ENCODE data around the gene CNTN1.
"Not testable (repeated sequence)": the region's sequence is repeated elsewhere in the genome, so short reads cannot be mapped to it uniquely, and the experiment has no call there.

Gene CNTN1

DNA sequence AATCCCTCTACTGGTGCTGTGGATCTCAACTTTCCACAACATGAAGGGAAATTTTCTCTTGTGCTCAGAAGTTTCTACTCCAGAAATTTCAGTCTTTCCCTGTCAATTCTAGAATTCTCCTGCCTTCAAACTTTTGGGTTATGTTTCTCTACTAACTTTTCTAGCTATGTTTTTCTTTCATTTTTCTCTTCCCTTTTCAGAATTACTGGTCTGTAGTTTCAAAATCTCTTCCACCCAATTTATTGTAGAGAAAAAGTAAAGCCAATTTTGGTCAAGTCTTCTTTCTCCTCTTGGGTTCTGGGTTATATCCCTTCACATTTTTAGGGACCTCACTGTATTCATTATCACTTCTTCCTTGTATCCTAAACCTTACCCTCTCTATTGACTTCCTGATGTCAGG, 18.9 kb downstream of the CNTN1 start:
- no peak for DNase-seq

DNA sequence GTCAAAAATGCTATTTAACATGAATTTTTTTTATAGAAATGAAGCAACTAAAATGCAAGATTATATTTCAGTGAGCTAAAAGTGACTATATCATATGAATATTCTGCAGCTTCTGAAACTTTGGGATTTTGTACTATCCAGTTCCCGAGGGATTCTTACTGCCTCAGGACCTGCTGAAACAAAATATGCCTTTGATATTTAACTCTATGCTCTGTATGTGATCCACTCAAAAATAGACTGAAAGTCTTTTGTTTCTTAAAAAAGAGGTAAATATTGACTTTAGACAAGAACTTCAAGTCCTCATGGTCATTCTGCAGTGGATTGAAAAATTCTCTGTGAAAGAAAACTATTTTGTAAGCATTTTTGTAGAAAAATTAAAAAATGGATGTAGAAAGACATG, 22.4 kb downstream of the CNTN1 start:
- DNase-seq, result no peak

DNA sequence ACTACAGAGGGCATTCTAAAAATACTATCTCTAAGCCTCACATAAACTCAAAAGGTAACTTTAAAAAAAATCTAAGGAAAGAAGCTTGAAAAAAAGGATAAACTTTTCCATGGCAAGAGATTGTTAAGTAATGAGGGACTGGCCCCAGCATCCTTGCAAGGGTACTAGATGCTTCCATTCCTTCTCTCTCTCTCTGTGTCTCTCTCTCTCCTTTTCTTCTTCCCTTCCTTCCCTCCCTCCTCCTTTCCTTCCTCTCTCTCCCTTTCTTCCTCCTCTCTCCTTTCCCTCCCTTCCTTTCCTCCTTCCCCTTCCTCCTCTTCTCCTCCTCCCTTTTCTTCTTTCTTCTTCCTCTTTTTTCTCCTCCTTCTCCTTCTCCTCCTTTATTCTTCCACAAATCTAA, 23.8 kb downstream of the CNTN1 start:
- no peak for DNase-seq

DNA sequence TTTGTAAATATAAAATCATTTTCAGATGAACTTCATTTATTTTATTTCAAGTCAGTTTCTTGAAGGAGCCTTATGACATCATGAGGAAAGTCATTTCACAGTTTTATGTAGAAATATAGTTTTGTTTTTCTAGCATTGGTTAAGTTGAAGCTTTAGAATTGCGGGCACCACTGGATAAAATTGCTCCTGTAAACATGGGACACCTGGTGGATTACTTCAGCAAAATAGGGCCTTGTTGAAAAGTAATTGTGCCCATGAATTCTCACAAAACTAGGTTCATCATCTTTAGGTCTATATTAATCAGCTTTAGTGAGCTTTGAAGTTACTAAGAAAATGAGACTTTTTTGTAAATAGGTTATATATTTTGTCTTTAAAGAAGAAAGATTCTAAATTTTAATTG, 25.3 kb downstream of the CNTN1 start:
- no peak for DNase-seq

DNA sequence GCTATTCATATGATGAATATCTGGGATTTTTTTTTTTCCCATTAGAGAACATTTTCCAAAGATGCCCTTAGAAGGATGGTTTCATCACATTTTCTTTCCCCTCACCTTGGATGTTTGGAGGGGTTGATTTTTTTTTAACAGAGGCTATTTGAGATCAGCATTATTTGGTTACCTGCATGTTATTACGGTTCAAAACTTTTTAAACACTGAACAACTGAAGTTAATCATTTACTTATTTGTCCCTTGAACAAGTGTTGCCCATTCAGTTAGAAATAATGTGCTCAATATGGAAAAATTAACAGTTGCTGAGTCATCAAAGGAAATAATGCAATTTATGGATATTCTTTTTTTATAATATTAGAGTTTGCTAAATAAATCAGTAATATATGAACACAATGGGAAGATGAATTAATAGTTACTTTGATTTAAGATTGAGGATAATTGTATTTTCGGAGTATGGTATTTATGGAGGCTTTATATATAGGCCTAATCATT, 26.7 kb downstream of the CNTN1 start:
- DNase-seq, result no peak

DNA sequence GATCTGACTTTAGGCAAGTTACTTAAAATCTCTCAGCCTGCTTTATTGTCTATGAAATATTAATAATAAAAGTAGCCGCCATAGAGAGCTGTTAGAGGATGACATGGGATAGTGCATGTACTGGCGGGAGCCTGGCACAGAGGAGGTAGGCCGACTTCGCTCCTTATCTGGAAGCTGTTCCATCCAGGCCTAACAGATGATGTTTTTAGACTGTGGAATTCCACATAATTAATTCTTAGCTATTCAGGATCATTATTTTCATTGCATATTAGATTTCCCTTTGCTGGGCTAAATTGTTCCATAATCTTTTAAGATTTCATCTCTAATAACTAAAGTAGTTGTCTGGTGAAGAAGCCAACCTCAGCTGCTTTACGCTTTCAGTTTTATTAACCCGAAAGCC, 30.8 kb downstream of the CNTN1 start:
- DNase-seq, result no peak

DNA sequence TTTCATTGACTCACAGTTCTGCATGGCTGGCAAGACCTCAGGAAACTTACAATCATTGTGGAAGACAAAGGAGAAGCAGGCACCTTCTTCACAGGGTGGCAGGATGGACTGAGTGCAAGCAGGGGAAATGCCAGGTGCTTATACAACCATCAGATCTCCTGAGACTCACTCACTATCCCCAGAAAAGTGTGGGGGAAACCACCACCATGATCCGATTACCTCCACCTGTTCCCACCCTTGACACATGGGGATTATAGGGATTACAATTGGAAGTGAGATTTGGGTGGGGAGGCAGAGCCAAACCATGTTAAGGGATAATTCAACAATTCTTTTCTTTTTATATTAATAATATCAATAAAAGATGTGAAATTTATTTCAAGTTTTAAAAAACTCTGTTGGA, 34.1 kb downstream of the CNTN1 start:
- no peak for DNase-seq

DNA sequence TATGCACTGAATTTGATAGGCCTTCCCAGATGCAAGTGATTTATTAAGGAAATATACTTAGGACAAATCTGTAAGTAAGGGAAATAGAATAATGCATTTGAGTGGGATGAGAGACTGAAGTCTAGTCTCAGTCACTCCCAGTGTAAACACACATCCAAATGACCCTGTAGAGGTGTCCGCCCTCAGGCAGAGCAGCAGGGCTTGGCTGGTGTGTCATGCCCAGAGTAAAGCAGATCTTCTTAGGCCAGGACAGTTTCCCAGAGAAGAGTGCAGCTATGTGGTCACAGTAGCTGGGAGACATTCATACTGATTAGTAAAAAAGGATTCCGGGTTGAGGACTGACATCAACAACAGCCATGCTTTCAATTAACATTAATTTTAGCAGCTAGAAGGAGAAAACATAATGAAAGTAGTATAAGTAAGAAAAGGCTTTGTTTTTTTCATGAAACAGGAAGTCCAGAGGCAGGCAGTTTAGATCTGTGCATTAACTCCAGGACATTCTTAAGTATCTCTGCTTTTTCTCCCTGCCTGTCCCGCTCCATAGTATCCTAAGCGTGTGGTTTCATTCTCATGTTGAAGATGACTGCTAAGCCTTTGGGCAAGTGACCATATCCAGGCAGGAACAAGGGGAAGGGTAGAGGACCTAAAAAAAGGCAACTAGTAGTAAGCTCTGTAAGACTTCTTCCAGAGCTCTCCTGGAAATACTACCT, 35.7 kb downstream of the CNTN1 start:
- no peak for DNase-seq

DNA sequence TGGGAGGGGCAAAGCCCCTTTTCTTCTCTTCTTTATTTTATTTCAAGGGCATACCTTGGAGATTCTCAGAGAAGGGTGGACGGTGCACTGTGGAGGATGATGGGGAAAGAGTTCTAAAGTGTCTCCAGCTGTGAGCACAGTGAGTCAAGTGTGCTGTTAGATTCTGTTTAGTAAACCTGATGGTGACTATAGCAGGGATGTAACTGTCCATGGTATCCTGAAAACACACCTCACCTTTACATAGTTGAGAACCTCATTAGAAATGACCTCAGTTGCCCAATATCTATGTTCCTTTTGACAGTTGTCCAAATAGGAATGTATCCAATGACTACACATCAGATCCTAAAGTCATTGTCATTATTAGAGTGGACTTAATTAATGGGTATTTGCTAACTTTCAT, 38.0 kb downstream of the CNTN1 start:
- no peak for DNase-seq

DNA sequence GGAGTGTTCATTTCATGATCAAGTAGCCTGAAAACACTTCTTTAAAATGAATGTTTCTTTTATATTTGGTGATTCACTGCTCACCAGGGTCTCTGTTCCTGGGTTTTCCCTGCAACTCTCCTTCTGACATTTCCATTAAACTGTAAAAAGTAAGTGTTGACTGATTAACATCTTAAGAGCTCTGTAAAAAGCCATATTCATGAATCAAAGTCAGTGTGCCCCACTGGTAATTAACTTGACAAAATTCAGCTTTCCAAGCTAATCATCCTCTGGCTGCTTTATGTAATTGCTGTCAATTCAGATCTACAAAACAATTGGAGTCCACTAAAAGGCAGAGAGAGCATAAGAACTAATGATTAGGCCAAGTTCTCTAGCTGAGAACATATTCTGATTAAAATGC, 41.6 kb downstream of the CNTN1 start:
- no peak for DNase-seq

DNA sequence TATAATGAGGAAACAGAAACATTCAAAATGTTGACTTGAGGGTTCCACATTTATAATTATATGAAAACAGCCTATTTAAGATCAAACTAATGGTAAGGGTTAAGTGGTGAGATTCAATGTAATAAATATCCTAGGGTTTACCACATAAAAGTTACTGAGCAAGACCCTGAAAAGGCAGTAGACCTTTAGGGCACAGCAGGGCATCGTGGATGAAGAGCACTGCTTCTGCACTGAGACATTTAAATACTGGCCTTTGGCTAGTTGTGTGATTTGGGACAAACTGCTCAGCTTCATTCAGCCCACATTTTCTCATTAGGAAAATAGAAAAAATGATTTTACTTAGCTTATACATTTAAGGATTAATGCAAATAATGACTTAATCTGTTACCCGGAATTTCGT, 42.0 kb downstream of the CNTN1 start:
- DNase-seq, result no peak

DNA sequence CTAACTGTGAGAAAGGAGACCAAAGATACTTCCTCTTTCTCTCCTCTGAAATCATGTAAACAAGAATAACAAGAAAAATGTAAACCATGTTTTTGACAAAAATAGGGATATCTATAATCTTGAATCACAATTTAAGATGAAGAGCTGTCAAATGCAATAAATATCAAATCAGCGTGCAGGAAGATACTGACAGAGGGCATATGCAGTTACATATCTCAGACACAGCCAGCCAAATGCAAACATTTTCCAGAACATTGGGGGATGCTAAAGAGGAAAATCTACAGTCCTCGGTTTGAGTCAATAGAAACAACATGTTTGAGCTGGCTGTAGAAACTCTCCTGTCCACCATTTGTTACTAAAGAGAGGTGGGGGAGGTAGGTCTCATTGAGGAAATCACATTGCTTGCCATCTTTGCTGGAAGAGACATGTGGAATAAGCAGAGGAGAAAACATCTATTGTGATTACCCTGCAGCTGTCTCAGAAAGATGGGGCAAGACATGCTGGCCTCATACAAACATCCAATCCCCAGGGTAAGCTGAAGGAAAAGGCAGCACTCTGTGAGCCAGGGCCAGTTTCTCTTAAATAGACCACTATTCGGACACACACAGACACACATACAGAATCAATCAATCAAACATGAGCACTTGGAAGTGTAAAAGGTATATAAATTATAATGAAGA, 43.5 kb downstream of the CNTN1 start:
- DNase-seq, result no peak

DNA sequence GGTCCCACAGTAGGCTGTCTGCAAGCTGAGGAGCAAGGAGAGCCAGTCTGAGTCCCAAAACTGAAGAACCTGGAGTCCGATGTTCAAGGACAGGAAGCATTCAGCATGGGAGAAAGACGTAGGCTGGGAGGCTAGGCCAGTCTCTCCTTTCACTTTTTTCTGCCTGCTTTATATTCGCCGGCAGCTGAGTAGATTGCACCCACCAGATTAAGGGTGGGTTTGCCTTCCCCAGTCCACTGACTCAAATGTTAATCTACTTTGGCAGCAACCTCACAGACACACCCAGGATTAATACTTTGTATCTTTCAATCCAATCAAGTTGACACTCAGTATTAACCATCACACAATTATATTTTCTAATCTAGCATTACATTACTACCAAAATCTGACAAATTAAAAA, 45.2 kb downstream of the CNTN1 start:
- not testable (repeated sequence) for DNase-seq

DNA sequence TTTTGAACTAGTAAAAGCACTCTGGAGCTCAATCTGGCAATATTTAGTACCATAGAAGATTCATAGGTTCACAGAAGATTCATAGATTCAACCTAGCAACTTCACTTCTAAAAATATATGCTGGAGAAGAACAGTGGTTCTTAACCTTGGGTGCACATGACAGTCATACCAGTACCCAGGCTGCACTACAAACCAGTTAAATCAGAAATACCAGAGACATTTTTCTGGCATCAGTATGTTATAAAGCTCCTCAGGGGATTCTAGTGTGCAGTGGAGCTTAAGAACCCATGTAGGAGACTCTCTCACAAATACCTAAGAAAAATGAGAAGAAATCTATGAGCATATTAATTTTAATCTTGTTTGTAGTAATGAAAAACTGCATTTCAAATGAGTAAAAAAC, 46.6 kb downstream of the CNTN1 start:
- DNase-seq, result no peak

DNA sequence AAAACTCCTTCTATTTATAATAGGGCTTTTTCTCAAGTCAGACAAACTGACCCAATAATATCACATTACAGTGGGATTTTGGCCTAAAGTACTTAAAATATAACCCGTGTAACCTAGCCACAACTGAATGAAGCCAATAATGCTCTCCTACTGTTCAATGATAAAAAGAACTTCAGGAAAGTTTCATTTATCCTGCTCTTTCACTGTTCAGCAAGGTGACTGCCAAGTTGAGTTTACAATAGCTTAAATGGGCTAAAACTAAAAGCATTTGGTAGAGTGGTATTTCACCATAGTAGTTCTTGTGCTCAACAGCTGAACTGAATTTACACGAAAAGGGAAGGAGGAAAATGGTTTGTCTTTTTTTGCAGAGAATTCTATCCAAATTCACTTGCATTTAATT, 49.8 kb downstream of the CNTN1 start:
- DNase-seq, result no peak

DNA sequence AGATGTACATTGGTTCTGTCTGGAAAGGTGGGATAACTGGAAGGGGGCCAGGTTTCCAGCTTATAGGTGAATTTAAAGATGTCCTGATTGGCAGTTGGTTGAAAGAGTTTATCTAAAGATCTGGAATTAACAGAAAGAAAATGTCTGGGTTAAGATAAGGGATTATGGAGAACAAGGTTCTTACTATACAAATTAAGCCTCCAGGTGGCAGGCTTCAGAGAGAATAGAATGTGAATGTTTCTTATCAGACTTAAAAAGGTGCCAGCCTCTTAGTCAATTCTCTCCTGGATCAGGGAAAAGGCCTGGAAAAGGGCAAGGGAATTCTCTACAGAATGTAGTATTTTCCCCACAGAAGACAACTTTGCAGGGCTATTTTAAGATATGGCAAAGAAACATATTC, 53.1 kb downstream of the CNTN1 start:
- no peak for DNase-seq

DNA sequence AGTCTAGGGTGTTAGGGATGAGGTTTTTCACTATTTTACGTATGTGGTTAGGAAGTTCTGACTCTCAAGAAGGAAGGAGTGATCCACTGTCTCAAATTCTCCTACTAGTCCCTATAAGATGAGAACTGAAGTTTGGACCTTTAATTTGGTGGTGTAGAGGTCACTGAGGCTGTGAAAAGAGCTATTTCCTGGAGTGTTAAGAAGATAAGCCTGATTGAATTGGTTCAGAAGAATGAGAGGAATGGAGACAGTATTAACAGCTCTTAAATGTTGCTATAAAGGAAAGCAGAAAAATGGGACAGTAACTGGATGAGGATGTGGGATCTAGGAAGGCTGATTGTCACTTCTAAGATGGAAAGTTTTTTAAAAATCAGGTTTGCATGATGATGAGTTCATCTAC, 57.6 kb downstream of the CNTN1 start:
- DNase-seq, result no peak

DNA sequence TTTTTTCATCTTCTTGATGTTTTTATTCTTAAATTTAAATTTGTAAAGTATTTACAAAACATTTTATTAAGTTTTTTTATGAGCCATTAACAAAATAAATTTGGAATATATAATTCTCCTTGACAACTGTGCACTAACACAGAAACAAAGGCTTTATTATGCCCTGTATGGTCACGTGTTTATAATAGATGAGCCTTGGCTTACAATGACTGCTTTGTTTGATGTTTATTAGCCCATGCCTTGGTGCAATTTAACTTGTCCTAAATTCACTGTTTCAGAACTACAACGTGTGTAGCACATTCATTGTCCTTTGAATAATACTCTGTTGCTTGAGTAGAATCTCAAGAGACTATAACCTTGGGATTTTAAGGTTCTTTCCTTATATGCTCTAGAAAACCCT, 59.8 kb downstream of the CNTN1 start:
- no peak for DNase-seq

DNA sequence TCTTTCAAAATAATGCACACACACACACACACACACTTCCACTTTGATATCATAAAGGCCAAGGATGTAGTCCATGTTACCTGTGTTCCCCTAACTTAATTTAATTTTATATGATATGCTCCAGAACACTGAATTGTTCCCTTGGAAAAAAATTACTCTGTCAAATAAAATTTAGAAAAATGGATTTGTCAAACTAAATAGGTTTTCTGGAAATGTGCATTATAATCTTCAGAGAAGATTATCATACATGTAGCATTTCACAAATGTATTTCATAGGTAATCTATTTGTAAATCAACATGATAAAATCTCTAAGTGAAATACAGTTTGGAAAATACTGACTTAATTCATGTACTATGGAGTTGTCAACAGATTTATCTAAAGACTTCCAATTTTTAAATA, 68.6 kb downstream of the CNTN1 start:
- DNase-seq, result no peak

DNA sequence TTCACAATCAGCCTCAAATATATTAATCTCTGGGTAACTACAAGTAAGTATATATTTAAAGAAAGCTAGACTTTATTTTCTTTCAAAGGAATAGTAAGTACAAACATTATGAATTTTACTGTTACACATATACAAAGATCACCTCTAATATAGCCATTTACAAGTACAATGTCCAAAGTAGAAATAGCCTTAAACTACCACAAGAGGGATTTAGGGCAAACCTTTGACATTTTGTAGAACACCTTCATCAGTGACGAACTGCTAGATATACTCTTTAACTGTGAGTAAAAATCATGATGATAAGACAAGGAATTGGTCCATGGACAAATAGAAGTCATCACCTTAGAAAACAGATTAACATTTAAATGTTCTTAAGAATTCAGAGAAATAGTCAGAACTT, 69.8 kb downstream of the CNTN1 start:
- DNase-seq, result no peak

DNA sequence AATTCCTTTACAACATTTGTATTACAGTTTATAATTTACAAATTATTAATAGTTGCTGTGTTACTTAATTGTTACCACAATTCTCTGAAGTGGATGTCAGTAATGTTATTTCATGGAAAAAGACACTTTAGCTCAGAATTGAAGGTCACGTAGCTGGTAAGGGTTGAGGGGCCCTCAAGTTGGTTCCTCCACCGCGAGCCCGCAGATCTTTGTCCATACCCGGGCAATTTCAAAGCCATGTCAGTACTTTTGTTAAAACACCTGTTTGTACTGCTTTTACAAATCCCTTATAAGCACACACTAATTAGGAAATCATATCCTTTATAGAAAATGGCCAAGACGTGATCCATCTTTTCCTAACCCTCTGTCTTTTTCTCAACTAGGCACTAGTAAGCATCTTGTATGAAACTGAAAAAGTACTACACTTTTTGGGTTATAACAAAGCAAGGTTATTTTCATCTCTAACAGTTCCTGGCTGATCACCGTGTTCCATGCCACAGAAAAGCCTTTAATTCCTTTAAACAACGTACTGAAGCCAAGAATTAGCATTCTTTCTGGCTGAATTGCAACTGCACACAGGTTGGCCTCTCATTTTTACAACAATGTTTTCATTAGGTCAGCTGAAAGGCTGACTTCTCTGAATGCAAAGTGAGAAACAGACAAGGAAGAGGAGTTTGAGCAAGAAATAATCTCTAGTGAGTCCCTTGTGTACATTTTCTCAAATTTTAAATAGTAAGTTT, 76.1 kb downstream of the CNTN1 start:
- DNase-seq, result no peak

DNA sequence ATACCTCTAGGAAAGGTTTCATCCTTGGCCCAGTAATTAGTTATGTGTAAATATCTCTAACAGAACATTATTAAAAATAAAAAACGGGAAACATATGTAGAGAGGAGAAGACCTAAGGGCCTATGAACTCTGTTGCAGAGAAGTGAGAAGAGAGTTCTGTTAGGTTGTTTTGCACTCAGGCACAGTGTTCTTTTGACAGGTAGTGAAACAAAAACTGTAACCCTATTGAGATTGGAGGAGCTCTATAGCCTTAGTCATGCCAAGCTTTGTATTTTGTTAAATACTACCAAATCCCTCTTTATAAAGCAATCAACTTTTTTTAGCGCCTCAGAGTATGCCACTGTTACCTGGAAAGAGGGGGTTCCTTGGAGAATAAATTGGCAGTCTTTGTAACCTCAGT, 77.6 kb downstream of the CNTN1 start:
- DNase-seq, result no peak

DNA sequence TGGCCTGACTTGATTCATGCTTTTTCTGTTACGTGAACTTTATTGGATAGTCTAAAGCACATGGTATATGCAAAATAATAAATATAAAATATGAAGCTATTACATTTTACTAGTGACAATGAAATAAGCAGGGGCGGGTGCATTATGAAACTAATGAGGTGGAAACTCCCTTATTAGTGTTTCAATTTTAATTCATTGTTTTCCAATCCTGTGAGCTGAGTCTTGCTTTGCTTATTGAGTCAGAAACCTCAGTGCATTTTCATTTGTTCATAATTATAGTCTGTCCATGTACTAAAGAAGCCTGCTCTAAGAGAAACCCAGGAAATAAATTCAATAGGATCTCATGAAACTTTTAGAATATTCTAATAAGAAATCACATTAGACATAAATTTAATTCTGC, 78.5 kb downstream of the CNTN1 start:
- no peak for DNase-seq

DNA sequence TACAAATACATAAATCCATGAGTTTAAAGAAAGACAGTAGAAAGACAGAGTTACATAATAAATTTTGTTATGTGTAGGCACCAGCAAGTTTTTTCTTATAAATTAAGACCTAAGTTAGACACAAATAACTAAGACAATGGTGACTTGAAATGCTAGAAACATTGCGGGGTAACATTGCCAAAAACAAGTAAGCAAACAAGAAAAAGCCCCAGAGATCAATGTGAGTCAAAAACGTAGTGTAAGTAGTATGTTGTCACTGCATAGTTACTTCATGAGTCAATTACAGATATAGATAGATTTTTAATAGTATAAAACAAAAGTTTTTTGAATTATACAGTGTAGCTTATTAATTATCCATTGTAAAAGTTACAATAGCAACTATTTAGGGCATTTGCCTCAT, 83.4 kb downstream of the CNTN1 start:
- no peak for DNase-seq
